GM21576 (cell line): Measurements from ENCODE around the gene EMSY.
"Not testable (repeated sequence)": the region's sequence is repeated elsewhere in the genome, so short reads cannot be mapped to it uniquely, and the experiment has no call there.

ENCODE experiments used
- ATAC-seq: cut with Tn5 transposase; IDR thresholded peaks from one replicate; pipeline ENCODE4 v1.9.1; 2021; ENCODE audit warnings: mild to moderate bottlenecking, moderate library complexity; ENCODE audit not compliant: unreplicated experiment

Gene EMSY

DNA sequence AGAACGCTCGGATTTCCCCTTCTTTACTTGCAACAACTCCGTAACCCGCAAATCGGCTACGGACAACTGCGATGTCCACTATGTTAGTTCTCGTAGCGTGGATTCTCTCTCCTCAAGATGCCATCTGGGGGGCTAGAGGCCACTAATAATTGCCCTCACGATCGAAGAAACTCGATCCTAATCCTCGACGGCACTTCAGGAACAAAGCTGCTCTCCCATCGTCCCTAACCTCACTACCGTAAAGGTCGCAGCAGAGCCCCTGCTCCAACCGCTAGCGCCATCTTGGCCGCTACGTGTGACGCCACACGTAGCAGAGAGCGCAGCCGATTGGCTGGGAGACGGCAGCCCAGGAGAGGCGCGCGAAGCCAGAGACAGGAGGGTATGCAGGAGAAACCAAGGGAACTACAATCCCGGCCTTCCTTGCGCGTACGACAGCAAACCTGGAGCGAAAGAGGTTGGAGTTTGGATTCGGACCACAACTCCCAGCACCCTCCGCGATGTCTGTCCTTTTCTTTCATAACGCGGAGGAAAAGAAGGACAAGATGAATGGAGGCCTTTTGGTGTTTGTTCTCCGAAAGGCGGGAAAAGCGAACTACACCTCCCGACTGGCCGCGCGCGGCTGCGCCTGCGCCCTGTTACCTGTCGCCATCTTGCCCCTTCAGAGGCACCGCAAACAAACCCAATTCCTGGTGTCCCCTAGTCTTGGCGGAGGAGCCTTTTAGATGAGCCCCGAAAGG lies at the start of gene EMSY:
EMSY (plus strand) TSS at position 635 of the 737 bp plus-strand sequence. CDS start 1,921 bp downstream, outside the sequence.
- peak; percentile 93 for ATAC-seq

DNA sequence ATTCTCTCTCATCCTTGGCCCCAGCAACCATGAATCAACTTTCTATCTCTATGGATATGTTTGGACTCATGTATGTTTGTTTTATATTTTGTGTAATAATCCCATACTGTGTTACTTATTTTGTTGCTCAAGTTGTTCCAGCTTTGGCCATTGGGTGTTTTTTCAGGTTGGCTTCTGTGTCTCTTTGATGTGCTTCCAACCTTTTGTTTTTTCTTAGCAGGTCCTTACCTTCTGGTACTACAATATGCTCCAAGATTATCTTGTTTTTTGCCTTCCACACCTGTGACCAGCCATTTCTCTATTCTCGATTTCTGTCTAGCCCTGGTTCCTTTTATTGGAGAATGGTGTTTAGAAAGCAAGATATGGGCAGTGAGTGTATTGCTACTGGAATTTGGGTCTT lies 49.5 kb upstream of the EMSY start:
- ATAC-seq: no peak

DNA sequence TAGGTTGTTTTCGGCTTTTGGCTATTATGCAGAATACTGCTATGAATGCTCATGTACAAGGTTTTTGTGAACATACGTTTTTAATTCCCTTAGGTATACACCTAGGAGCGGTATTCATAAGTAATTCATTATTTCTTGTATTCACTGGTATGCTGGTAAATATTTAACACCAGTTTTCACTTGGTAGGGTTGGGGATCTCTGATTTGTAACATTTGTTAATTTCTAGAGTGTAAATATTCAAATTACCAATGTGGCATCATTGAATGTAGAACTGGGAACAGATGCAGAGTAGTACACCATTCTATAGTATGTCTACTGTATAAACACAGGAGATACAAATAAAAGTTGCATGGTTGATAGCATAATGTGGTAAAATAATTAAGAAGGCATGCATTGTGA lies 47.4 kb upstream of the EMSY start:
- ATAC-seq: no peak

GRCh38 chr11:76400967-76401366 lies 43.9 kb upstream of the EMSY start:
- no peak for ATAC-seq

DNA sequence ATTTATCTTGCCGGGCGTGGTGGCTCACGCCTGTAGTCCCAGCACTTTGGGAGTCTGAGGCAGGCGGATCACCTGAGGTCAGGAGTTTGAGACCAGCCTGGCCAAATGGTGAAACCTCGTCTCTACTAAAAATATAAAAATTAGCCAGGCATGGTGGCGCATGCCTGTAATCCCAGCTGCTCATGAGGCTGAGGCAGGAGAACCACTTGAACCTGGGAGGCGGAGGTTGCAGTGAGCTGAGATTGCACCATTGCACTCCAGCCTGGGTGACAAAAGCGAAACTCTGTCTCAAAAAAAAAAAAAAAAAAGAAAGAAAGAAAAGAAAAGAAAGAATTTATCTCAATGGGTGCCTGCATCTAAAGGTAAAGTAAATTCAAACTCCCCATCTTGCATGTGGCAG lies 43.3 kb upstream of the EMSY start:
- not testable (repeated sequence) for ATAC-seq

DNA sequence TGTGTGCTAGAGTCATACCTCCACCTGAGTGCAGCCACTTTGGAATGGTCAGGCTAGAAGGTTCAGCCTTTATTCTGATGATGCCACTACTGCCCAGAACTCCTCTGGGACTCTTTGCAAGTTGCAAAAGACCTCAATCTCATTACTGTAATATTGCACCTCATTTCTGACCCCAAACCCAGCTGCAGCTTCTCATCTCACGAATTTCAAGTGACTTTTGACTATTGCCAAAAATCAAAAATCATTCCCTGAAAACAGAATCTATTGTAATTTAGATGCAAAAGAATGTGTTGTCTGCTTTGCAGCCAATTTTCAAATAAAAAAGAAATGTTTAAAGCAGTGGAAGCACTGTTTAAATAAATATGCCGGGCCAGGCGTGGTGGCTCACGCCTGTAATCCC lies 38.5 kb upstream of the EMSY start:
- no peak for ATAC-seq

DNA sequence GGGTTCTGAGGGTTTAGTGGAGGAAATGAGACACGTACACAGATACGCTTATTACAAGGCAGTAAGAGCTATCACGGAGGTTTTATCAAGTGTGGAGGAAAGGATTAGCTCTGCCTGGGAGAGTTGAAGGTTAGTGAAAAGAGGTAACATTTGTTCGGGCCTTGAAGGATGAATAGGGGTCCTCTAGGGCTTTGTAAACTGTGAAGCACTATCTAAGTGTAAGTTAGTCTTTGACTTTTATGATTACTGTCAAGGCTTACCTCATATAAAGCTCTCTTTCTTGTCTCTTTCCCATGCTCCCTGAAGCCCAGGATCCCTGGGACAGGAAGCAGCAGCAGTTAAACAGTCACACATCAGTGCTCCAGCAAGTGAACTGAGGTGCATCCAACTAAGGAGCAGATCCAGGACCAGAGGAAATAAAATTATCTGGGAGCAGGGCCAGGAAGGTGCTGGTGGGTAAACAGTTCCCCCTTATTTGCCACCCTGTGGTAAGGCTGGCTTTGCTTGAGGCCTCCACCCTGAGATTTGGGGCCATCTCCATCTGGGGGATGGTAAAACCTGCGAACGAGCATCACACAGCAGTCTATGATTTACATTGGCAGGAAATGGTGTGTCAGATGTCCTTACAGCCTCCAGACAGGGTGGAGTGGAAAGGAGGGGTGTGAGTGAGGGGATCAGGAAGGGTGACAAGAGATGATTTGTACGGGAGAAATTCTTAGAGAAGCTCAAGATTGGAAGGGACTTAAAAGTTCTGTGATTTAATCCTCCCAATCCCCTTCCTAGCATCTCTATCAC lies 36.5 kb upstream of the EMSY start:
- no peak for ATAC-seq

DNA sequence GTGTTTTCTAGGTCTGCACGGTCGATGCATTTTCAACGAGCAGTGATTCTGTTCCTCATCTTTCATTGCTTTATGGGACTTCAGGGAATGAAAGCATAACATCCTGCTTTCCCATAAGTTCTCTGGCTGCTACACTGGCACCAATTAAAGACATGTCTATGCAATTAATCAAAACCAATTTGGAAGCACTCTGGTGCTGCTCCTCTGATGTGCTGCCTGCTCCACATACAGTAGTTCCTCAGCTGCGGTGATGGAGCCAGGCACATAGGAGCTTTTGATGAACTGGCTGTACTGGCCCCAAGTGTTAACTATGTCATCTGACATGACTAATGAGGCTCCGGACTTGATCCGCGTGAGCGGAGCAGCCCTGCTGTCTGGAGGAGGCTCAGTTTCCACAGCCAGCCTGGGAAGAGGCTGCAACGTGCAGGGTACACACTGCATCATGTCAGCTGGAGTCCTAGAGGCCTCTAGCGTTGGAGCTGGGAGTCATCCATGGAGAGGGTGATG lies 33.9 kb upstream of the EMSY start:
- ATAC-seq: no peak

DNA sequence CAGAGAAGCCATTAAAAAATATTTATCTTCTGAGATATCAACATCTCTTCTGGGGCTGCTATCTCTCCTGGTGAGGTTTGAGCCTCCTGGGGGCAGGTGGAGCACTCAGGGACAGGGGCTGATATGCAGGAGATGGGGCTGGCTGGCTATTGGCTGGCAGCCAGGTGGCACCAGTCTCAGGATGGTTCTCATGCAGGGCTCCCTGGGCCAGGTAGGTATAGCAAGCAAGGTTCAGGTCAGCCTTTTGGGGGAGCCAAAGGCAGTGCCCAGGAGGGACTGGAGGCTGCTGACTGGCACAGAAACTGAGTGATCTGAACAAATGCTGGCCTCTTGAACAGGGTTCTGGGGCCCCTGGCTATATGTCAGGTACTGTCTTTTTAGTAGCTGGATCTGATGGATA lies 29.7 kb upstream of the EMSY start:
- no peak for ATAC-seq

GRCh38 chr11:76419896-76420295 lies 24.9 kb upstream of the EMSY start:
- ATAC-seq: no peak

DNA sequence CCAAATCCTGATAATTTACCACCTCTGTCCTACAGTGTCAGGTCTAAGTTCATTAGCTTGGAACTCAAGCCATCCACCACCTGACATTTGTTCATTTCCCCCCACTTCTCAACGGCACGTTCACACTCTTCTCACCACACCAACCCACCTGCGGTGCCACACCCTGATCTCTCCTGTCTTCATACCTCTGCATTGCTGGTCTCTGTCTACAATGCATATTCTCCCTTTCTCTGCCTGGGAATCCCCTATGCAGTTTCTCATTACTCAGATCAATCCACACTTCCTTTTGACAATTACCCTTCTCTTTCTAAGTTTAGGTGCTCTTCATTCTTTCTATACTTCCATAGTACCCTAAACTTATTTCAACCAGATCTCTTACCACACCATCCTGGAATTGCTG lies 20.4 kb upstream of the EMSY start:
- no peak for ATAC-seq

DNA sequence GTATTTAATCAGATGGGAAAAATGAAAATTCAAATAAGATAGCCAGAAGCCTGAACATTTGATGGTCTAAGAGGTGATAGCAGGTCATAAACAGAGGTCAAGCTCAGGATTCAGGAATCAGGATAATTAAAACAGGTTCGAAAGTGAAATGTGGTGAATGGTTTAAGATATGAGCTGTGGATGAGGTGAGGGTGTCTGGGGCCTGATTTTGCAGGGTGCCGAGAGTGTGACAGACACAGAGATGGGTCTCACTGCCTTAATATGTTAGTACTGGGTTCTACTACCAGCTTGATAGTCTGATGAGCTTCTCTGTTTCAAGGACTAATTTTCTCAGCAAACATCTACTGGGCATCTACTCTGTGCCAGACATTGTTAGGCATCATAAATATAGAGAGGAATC lies 19.9 kb upstream of the EMSY start:
- no peak for ATAC-seq

DNA sequence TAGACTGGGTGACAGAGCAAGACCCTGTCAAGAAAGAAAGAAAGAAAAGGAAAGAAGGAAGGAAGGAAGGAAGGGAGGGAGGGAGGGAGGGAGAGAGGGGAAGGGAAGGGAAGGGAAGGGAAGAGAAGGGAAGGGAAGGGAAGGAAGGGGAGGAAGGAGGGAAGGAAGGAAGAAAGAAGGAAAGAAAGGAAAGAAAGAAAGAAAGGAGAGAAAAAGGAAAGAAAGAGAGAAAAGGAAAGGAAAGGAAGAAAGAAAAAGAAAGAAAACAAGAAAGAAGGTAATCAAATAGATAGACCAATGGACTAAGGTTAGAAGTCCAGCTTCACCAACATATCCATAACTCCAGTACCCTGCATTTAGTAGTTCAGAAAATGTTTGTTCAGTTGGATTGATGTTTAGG lies 18.2 kb upstream of the EMSY start:
- no peak for ATAC-seq

DNA sequence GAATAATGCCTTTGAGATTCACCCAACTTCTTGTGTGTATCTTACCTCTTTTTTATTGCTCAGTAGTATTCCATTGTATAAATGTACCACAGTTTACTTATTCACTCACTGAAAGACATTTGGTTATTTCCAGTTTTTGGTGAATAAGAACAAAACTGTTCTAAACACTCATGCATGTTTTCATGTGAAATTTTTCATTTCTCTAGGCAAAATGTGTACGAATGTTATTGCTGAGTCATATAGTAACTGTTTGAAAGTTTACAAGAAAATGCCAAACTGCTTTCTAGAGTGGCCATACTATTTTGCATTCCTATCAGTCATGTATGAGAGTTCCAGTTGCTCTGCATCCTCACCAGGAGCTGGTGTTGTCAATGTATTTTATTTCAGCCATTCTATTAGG lies 8.8 kb upstream of the EMSY start:
- ATAC-seq: no peak

- no peak for ATAC-seq
Measured at GRCh38 chr11:76443268-76443980, 1.4 kb upstream of the EMSY start.

DNA sequence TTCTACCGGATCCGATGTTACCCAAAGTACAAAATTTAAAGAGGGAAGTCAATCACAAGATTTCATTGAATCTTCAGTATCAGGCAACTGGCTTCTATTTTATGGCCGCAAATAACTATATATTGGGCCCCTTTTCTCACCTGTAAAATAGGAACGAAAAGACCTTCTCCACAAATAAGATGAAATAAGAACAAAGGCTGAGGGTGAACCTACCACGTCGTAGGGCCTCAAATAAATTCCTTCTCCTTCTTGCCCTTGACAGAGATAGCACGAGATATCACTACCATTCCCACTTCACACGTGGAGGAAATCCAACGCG lies 794 bp upstream of the EMSY start:
- ATAC-seq: no peak

- ATAC-seq: peak; percentile 25
Measured at GRCh38 chr11:76445121-76446084, 585 bp downstream of the EMSY start.

DNA sequence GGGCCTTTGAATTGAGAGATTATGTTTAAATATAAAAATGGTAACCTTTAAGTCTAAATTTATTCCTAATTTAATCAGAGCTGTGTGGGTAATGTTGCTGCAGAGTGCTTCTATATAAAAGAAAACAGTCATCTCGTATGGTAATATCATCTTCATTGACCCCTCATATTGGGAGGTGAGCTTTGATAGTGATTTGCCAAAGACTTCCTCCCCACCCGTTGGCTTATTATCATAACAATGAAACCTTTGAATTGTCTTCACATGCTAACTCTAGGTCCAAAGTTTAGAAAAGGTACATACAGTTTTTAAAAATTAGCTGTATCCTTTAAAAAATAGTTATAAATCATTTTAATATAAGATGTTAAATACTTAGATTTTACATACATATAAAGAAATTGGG lies 3.7 kb downstream of the EMSY start:
- no peak for ATAC-seq

GRCh38 chr11:76453248-76453647 lies 8.4 kb downstream of the EMSY start:
- ATAC-seq: no peak

DNA sequence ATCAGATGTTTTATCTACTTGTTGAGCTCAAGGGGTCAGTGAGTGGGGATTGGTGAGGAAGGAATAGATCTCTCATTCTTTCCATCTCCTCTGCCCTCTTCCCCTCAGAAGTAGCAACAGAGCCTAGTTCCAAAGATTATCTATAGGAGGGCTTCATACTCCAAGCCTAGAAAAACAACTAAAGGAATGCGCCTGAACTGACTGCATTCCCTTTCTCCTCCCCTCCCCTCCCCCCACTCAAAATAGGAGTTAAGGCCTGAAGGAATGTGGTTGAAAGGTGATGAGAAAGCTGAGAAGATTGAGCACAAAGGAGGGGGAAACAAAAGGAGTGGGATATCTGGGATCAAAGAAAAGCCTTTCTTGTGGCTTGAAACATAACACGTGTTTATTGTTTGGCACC lies 10.5 kb downstream of the EMSY start:
- no peak for ATAC-seq

- no peak for ATAC-seq
Measured at GRCh38 chr11:76455931-76456330, 11.1 kb downstream of the EMSY start.
